Erythroblast (primary cell): ENCODE measurements around the gene INO80D.

Source experiments
- GATA1 ChIP-seq: IDR thresholded peaks from 2 replicates; pipeline ENCODE4 v1.6.1; 2011; ENCODE audit warnings: low read depth, mild to moderate bottlenecking, control low read depth, low read length, moderate library complexity
- POLR2A ChIP-seq: IDR thresholded peaks from 2 replicates; pipeline ENCODE4 v1.6.1; 2011; ENCODE audit warnings: mild to moderate bottlenecking, low read length

- TF ChIP-seq POLR2A: no peak
- no peak for TF ChIP-seq GATA1
These were observed 74.9 kb downstream of the INO80D start for GRCh38 chr2:206011018-206011614.
